Psoas muscle (tissue), 8 donors: Measurements from ENCODE around the gene BAHCC1. TPM values are rescaled to one million over a fixed set of nuclear protein-coding genes. Genes with fewer than 3 reads are reported as not detected.
A peak's percentile ranks its signal among the peaks of the same experiment; 100 is the strongest.

Experiments used
- ATAC-seq, 4 donors: fragments of 200-7000 bp; cut with Tn5 transposase; one replicate each; pipeline ENCODE4 v1.9.1; 2020; ENCODE audit warnings: moderate library complexity in 3 of 4, mild to moderate bottlenecking in 2 of 4
- DNase-seq, 2 donors: peaks; one replicate each; pipeline ENCODE4 v3.0.0-alpha.2; 2020
- H3K27ac ChIP-seq: fragments of 200-600 bp; one replicate; pipeline ENCODE4 v1.8.0; 2022
- H3K27me3 ChIP-seq, 3 donors: fragments of 200-600 bp in 1 of 3; one replicate each; pipeline versions ENCODE4 v1.6.1 to v1.8.0; 2013 to 2022; ENCODE audit warnings: low read length in 2 of 3, mild to moderate bottlenecking in 2 of 3, moderate library complexity in 1 of 3; ENCODE audit not compliant: insufficient read depth in 3 of 3
- H3K36me3 ChIP-seq, 2 donors: fragments of 200-600 bp in 1 of 2; one replicate each; pipeline versions ENCODE4 v1.6.1 to v1.8.0; 2013 to 2022; ENCODE audit warnings: low read depth in 1 of 2, mild to moderate bottlenecking in 1 of 2, moderate library complexity in 1 of 2; ENCODE audit not compliant: insufficient read depth in 1 of 2
- H3K4me1 ChIP-seq: fragments of 200-600 bp; one replicate; pipeline ENCODE4 v1.8.0; 2022
- H3K4me3 ChIP-seq: fragments of 200-600 bp; one replicate; pipeline ENCODE4 v1.8.0; 2022; ENCODE audit warnings: mild to moderate bottlenecking
- H3K9me3 ChIP-seq: fragments of 200-600 bp; one replicate; pipeline ENCODE4 v1.8.0; 2022
- CTCF ChIP-seq: fragments of 200-600 bp; IDR thresholded peaks from one replicate; pipeline ENCODE4 v1.8.0; 2022; ENCODE audit warnings: antibody characterized with exemption
- WGBS, 3 donors: extraction: QIAGEN DNeasy Blood & Tissue Kit; methylation state at CpG; one replicate each; pipeline versions ENCODE4 v1.1.6 to v1.1.7; 2013; 5-methylcytosine and 5-hydroxymethylcytosine counted together
- intact Hi-C, 2 donors: fragments of 100-400 bp; cut with DNase I; formaldehyde crosslinking; loops; one replicate each; pipeline versions ENCODE4 v1.11.0 to v1.14.2; 2022
- polyA plus RNA-seq, 3 donors: library from polyadenylated mRNA; stranded (reverse); fragments of 200-250 nt; gene quantifications; one replicate each; pipeline ENCODE4 v1.2.3, GENCODE V29; 2013
- total RNA-seq, 4 donors: library from RNA; stranded (reverse); fragmentation: NEBNext Ultra II Directional in 2 of 4; extraction: Animal tissue kit (Norgen Biotek cat#: 25700) in 2 of 4; gene quantifications; one replicate each; pipeline versions ENCODE4 v1.2.1 to v1.2.4, GENCODE V29; 2021 to 2023
- donor health status: healthy with polysubstance abuse.
- donor health status: DM: no; HTN: no; CAD: no; lungs with moderate emphysema.
- donor health status: Bipolar disorder and iron deficiency.
- donor health status: healthy.
- donor health status: DM: yes; HTN: yes; CAD: no.
- donor health status: DM: no; HTN: no; CAD: no.
- donor health status: DM: no; HTN: no; CAD: no.
- donor health status: DM: yes; HTN: yes; CAD: no.

Gene BAHCC1
- total and polyA plus RNA-seq, 7 donors, result 2.8 to 10.7 (median 6.6) TPM

DNA sequence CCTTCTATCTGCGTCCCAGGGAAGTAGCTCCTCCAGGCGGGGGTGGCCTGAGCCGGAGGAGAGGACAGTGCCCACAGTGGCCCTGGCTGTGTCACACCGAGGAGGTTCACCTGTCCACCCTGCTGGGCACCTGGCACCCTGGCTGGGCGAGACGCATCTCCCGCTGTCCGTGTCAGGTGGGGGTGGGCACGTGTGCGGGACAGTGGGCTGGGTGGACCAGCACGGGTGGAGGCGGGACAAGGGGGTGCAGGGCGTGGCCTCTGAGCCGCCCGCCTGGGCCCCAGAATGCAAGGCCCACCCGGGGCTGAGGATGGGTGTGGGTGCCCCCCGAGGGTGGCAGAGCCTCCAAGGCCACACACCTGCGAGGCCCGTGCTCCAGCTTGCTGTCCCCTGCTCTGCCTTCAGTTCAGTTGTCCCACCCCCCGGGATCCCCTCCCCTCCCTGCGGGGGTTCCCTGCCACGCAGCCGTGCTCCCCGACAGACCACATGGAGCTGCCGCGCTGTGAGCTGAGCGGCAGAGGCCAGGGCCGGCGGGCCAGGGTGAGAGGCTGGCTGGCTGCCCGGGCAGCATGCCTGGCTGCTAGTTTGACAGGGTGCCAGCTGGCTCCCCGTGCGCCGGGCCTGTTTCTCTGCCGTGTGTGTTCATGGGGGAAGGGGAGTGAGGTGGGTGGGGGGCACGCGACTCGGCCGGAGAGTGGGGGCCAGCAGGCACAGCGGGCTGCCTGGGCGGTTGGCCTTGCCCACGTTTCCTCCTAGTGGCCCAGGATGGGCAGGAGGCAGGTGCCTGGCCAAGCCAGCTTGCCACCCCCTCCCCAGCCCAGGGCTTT is 33.9 kb downstream of the BAHCC1 start:
- DNase-seq (peak; percentile 79 to 84), ATAC-seq (peak; percentile 29 to 55 (median 44))
- 10 to 13% (median 13%) methylated on average over 22 to 41 of the region's 41 CpGs for WGBS, 3 donors
- Histone ChIP-seq H3K27ac (peak overlapping the region; percentile 71), H3K4me1 (peaks cover 43% of the 10 kb centered on the region), H3K9me3 (no peaks in the 10 kb centered on the region), H3K4me3 (peak overlapping the region; percentile 44), H3K27me3 (no peaks in the 10 kb centered on the region), H3K36me3 (no peaks in the 10 kb centered on the region)
- intact Hi-C loops, result loop anchor here in 1 of 2 donors (1.0 kb wide), 1 partner anchor 22 kb away; no protein-coding TSS in a partner anchor
- no peak for TF ChIP-seq CTCF

DNA sequence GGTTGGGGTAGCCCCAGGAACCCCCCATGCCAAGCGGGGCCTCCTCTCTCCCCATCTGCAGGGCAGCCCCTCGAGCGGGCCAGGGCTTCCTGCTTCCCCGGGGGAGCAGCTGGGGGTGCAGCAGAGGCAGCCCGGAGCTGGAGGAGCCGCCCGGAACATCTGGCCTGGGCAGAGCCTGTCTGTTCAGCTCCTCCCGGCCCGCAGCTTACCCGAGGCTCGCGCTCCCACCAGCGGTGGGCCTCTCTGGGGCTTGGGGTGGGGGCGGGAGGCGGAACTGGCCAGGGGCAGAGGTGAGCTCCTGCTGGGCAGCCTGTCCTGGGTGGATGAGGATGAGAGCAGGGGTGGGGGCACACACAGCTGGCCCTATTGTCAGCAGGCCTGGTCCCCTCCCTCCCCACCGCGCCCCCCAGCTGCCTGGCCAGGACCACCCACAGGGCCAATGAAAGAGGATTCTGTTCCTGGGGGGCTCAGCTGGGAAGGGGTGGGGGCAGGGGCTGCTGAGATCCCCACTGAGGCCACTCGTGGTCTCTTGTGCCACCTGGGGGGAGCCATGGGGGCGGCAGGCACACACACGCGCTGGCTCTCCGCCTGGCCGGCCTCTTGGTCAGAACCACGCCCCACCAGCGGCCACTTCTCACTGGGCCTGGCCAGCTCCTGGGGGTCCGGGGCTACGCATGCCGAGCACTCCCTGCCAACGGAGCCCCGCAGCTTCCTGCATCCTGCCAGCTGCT is 34.7 kb downstream of the BAHCC1 start:
- WGBS, 3 donors, result 18 to 23% (median 18%) methylated on average over 17 to 30 of the region's 30 CpGs
- no peaks in the 10 kb centered on the region for H3K9me3 ChIP-seq
- H3K4me3 ChIP-seq, result peak overlapping the region; percentile 44
- ATAC-seq (no peak), DNase-seq (peak; percentile 56 to 76)
- no peaks in the 10 kb centered on the region for H3K27me3 ChIP-seq
- H3K27ac ChIP-seq, result no peak overlapping the region
- H3K36me3 ChIP-seq, result no peaks in the 10 kb centered on the region
- intact Hi-C loops, result loop anchor here in 1 of 2 donors (1.0 to 5.0 kb wide), 2 partner anchors 23 to 42 kb away; no protein-coding TSS in a partner anchor
- no peak for TF ChIP-seq CTCF
- peaks cover 48% of the 10 kb centered on the region for H3K4me1 ChIP-seq

DNA sequence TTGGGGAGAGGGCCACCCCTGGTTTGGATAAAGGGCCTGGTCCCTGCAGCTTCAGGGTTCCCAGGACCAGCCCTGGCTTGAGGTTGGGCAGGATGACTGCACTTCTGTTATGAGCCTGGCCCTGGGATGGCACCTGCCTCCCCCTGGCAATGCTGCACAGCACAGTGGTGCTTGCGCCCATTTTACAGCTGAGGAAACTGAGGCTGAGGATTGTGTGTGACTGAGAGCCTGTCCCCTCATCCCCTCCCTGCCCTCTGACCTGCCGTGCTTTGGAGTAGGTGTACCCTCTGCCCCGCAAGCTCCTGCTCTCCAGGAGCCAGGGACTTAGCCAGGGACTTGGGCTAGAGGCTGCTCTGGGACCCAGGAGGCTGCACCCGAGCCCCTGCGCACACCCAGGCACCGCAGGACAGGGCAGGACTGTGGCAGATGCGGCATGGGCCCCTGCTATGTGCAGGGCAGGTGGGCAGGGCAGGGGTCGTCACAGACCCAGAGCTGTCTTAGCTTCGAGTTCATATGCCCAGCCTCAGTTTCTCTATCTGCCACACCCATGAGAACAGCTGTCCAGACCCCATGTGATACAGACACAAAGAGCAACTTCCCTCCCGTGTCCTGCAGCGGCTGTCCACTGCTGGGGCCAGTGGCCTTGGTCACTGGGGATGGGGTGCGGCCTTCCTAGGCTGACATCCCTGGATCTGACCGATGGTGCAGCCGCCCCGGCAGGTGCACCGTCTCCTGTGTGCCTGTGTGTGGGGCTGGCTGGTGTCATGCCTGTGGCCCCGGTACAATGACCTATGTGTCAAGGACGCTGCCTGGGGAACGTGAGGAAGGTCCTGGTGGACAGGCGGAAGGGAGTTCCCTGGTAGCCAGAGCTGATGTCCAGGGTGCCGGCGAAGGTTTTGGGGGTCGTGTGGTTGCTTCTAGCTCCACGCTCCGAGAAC is 36.6 kb downstream of the BAHCC1 start:
- 84 to 92% (median 85%) methylated on average over 25 of the region's 25 CpGs for WGBS, 3 donors
- TF ChIP-seq CTCF, result no peak
- H3K36me3 ChIP-seq, result no peaks in the 10 kb centered on the region
- DNase-seq, result no peak
- no peak for ATAC-seq
- peaks cover 52% of the 10 kb centered on the region for H3K4me1 ChIP-seq
- H3K27ac ChIP-seq, result no peak overlapping the region
- no peaks in the 10 kb centered on the region for H3K9me3 ChIP-seq
- intact Hi-C loops, result loop anchor here in 1 of 2 donors (5.0 kb wide), 1 partner anchor 40 kb away; no protein-coding TSS in a partner anchor
- H3K4me3 ChIP-seq, result no peak overlapping the region
- H3K27me3 ChIP-seq, result no peaks in the 10 kb centered on the region

DNA sequence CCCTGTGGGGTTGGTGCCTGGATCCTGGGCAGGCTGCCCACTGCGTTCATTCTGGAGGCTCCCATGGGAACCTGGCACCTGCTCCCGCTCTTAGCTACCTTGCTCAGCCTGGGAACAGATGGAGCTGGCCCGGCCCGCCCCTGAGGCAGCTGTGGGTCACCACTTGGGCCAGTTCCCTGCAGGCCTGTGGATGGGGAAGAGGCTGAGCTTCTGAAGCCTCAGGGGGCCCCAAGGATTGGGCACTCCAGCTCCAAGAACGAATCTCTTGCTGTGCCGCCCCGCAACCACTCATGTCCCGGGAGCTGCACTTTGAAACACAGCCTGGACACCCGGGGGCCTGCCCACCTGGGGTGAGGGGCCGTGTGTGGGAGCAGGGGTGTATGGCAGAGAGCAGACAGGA is 37.7 kb downstream of the BAHCC1 start:
- H3K9me3 ChIP-seq, result no peaks in the 10 kb centered on the region
- WGBS, 3 donors, result 57 to 68% (median 62%) methylated on average over 7 to 10 of the region's 10 CpGs
- H3K4me3 ChIP-seq, result no peak overlapping the region
- DNase-seq (no peak), ATAC-seq (no peak)
- H3K4me1 ChIP-seq, result peaks cover 40% of the 10 kb centered on the region
- no peak overlapping the region for H3K27ac ChIP-seq
- H3K27me3 ChIP-seq, result no peaks in the 10 kb centered on the region
- intact Hi-C loops, result loop anchor here in 1 of 2 donors (5.0 kb wide), 1 partner anchor 39 kb away; no protein-coding TSS in a partner anchor
- H3K36me3 ChIP-seq, result no peaks in the 10 kb centered on the region
- TF ChIP-seq CTCF, result no peak
